ENCODE measurements around the gene PIGN.
"Not testable (repeated sequence)": the region's sequence is repeated elsewhere in the genome, so short reads cannot be mapped to it uniquely, and the experiment has no call there.

Gene PIGN

DNA sequence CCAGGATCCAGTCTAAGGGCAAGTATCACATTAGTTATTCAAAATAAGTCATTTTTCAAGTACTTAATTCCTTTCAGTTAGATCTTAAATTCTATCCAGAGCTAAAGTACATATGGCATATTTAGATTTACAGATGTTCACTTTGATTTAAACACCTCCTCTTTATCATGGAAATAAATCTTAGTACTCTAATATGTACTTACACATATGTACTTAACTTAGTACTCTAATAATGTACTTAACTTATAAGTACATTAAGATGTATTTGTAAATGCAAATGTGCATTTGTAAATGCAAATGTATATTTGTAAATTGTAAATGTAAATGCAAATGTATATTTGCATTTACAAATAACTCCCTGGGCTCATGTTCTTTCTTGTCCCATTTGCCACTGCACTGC lies 14.6 kb downstream of the PIGN start:
- H3K4me1 ChIP-seq (ENCODE audit: control insufficient read depth, insufficient read depth, low read length): no peaks in the 10 kb centered on the region
- no peaks in the 10 kb centered on the region for H3K9me3 ChIP-seq (ENCODE audit: control insufficient read depth, low read length)
- H3K27me3 ChIP-seq (ENCODE audit: control insufficient read depth, insufficient read depth, low read length): no peaks in the 10 kb centered on the region
- no peak overlapping the region for H3K9ac ChIP-seq (ENCODE audit: low read length)
- H3K4me3 ChIP-seq (ENCODE audit: low read length): no peak overlapping the region
- no peaks in the 10 kb centered on the region for H3K36me3 ChIP-seq (ENCODE audit: control insufficient read depth, insufficient read depth, low read length)

DNA sequence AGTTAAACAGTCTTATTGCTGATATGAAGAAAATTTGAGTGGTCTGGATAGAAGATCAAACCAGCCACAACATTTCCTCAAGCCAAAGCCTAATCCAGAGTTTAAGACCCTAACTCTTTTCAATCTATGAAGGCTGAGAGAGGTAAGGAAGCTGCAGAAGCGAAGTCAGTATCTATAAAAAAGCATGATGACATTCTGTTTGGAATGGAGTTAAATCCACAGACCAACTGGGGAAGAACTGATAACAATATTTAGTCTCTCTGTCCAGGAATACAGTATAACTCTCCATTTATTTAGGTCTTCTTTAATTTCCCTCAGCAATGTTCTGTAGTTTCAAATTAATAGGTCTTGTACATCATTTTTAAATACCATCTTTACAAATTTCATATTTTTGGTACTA lies 16.0 kb downstream of the PIGN start:
- no peak overlapping the region for H3K4me3 ChIP-seq (ENCODE audit: low read length)
- H3K4me1 ChIP-seq (ENCODE audit: control insufficient read depth, insufficient read depth, low read length): no peaks in the 10 kb centered on the region
- H3K36me3 ChIP-seq (ENCODE audit: control insufficient read depth, insufficient read depth, low read length): no peaks in the 10 kb centered on the region
- H3K27me3 ChIP-seq (ENCODE audit: control insufficient read depth, insufficient read depth, low read length): no peaks in the 10 kb centered on the region
- H3K9ac ChIP-seq (ENCODE audit: low read length): no peak overlapping the region
- H3K9me3 ChIP-seq (ENCODE audit: control insufficient read depth, low read length): no peaks in the 10 kb centered on the region

GRCh38 chr18:62166524-62166923 lies 20.3 kb downstream of the PIGN start:
- H3K36me3 ChIP-seq (ENCODE audit: control insufficient read depth, insufficient read depth, low read length); H3K9ac ChIP-seq (ENCODE audit: low read length); H3K27me3 ChIP-seq (ENCODE audit: control insufficient read depth, insufficient read depth, low read length); H3K4me1 ChIP-seq (ENCODE audit: control insufficient read depth, insufficient read depth, low read length); H3K9me3 ChIP-seq (ENCODE audit: control insufficient read depth, low read length); H3K4me3 ChIP-seq (ENCODE audit: low read length): not testable (repeated sequence)

DNA sequence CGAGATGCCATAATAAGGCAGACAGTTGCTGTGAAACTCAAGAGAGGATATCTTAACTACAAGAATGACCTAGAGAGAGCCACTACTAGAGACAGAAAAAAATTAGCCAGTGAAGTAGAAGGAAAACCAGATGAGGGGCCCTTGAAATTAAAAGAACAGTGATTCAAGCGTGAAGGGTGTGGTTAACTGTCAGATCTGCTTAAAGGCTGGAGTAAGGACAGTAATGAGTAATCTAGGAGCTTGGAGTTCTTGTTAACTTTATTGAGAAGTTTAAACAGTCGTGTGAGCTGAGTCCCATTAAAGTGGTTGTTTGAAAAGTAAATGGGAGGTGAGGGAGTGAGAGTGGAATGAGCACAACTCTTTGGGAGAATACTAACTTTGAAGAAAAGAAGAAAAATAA lies 21.3 kb downstream of the PIGN start:
- H3K27me3 ChIP-seq (ENCODE audit: control insufficient read depth, insufficient read depth, low read length): no peaks in the 10 kb centered on the region
- no peaks in the 10 kb centered on the region for H3K36me3 ChIP-seq (ENCODE audit: control insufficient read depth, insufficient read depth, low read length)
- H3K9ac ChIP-seq (ENCODE audit: low read length): no peak overlapping the region

DNA sequence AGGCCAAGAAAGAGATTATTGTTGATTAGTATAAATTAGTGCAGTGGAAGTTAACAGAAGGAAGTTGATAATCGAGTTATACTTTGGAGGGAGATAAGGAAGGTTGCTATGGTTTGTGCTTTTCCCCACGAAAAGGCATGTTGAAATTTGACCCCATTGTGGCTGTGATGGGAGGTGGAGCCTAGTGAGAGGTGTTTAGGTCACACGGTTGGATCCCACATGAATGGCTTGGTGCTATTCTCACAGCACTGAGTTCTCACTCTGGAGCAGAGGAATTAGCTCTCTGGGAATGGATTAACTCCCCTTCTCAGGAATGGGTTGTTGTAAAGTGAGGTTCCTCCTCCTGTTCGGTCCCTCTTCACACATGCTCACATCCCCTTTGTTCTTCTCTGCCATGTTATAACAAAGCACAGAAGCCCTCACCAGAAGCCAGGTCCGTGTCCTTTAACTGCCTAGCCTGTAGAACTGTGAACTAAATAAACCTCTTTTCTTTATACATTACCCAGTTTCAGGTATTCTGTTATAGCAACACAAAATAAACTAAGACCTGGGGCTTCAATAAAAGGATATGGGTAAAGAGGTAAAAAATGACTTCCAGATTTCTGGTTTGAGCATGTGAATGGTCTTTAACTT lies 21.9 kb downstream of the PIGN start:
- Histone ChIP-seq H3K4me3 (ENCODE audit: low read length) (no peak overlapping the region), H3K9ac (ENCODE audit: low read length) (no peak overlapping the region), H3K36me3 (ENCODE audit: control insufficient read depth, insufficient read depth, low read length) (no peaks in the 10 kb centered on the region), H3K4me1 (ENCODE audit: control insufficient read depth, insufficient read depth, low read length) (no peaks in the 10 kb centered on the region), H3K27me3 (ENCODE audit: control insufficient read depth, insufficient read depth, low read length) (no peaks in the 10 kb centered on the region), H3K9me3 (ENCODE audit: control insufficient read depth, low read length) (no peaks in the 10 kb centered on the region)

More for the DNA sequence above, 21.3 kb downstream of the PIGN start:
- no peaks in the 10 kb centered on the region for H3K4me1 ChIP-seq (ENCODE audit: control insufficient read depth, insufficient read depth, low read length)
- no peaks in the 10 kb centered on the region for H3K9me3 ChIP-seq (ENCODE audit: control insufficient read depth, low read length)
- H3K4me3 ChIP-seq (ENCODE audit: low read length): no peak overlapping the region

DNA sequence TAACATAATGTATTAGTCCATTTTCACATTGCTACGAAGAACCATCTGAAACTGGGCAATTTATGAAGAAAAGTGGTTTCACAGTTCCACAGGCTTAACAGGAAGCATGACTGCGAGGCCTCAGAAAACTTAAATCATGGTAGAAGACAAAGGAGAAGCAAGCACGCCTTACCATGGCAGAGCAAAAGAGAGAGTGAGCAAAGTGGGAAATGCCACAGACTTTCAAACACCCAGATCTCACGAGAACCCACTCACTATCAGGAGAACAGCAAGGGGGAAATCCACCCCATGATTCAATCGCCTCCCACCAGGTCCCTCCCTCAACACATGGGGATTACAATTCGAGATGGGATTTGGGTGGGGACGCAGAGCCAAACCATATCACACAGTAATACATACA lies 22.5 kb downstream of the PIGN start:
- Histone ChIP-seq H3K9ac (ENCODE audit: low read length) (no peak overlapping the region), H3K4me3 (ENCODE audit: low read length) (no peak overlapping the region), H3K36me3 (ENCODE audit: control insufficient read depth, insufficient read depth, low read length) (no peaks in the 10 kb centered on the region), H3K9me3 (ENCODE audit: control insufficient read depth, low read length) (no peaks in the 10 kb centered on the region), H3K27me3 (ENCODE audit: control insufficient read depth, insufficient read depth, low read length) (no peaks in the 10 kb centered on the region), H3K4me1 (ENCODE audit: control insufficient read depth, insufficient read depth, low read length) (no peaks in the 10 kb centered on the region)

- no peak overlapping the region for H3K9ac ChIP-seq (ENCODE audit: low read length)
- no peak overlapping the region for H3K4me3 ChIP-seq (ENCODE audit: low read length)
- H3K4me1 ChIP-seq (ENCODE audit: control insufficient read depth, insufficient read depth, low read length): no peaks in the 10 kb centered on the region
- no peaks in the 10 kb centered on the region for H3K27me3 ChIP-seq (ENCODE audit: control insufficient read depth, insufficient read depth, low read length)
- H3K9me3 ChIP-seq (ENCODE audit: control insufficient read depth, low read length): no peaks in the 10 kb centered on the region
- H3K36me3 ChIP-seq (ENCODE audit: control insufficient read depth, insufficient read depth, low read length): no peaks in the 10 kb centered on the region
These were observed 29.0 kb downstream of the PIGN start for GRCh38 chr18:62157843-62158242.

DNA sequence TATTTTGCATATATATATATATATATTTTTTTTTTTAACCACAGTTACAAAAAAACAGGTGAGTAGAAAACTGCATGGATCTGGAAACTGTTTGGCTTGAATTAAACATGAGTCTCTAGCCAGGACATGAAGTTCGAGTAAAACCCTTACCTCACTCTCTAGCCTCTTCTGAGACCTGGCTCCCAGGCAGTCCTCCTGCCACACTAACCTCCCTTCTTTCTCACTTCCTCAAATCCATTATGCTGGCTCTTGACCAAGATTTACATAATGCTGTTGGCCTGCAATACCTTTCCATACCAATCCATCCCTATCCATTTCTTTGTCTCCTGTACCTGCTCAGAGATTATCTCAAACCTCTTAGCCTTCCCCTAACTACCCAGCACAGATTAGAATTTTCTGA lies 34.0 kb downstream of the PIGN start:
- H3K9ac ChIP-seq (ENCODE audit: low read length): no peak overlapping the region

GRCh38 chr18:62151068-62151771 lies 35.6 kb downstream of the PIGN start:
- H3K9ac ChIP-seq (ENCODE audit: low read length): no peak overlapping the region
- H3K4me1 ChIP-seq (ENCODE audit: control insufficient read depth, insufficient read depth, low read length): no peaks in the 10 kb centered on the region
- no peaks in the 10 kb centered on the region for H3K9me3 ChIP-seq (ENCODE audit: control insufficient read depth, low read length)
- no peaks in the 10 kb centered on the region for H3K27me3 ChIP-seq (ENCODE audit: control insufficient read depth, insufficient read depth, low read length)
- no peaks in the 10 kb centered on the region for H3K36me3 ChIP-seq (ENCODE audit: control insufficient read depth, insufficient read depth, low read length)
- no peak overlapping the region for H3K4me3 ChIP-seq (ENCODE audit: low read length)

More for the DNA sequence above, 34.0 kb downstream of the PIGN start:
- H3K9me3 ChIP-seq (ENCODE audit: control insufficient read depth, low read length): no peaks in the 10 kb centered on the region
- H3K4me1 ChIP-seq (ENCODE audit: control insufficient read depth, insufficient read depth, low read length): no peaks in the 10 kb centered on the region
- no peaks in the 10 kb centered on the region for H3K27me3 ChIP-seq (ENCODE audit: control insufficient read depth, insufficient read depth, low read length)
- H3K36me3 ChIP-seq (ENCODE audit: control insufficient read depth, insufficient read depth, low read length): no peaks in the 10 kb centered on the region
- no peak overlapping the region for H3K4me3 ChIP-seq (ENCODE audit: low read length)

DNA sequence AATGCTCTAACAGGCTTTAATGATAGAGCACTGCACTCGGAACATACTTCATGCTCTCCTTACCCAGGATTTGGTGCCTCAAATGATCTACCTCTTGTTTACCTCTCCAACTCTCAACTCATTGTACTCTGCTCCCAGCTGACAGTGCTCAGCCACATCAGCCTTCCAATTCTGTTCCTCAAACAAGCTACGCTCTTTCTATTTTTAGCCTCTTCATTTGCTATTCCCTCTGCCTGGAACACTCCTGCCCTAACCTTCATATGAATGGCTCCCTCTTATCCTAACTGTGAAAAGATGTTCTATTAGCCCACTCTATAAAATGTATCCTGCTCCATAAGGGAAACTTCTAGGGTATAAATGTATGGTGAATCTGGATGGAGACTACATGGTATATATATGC lies 42.5 kb downstream of the PIGN start:
- H3K4me1 ChIP-seq (ENCODE audit: control insufficient read depth, insufficient read depth, low read length): no peaks in the 10 kb centered on the region
- H3K27me3 ChIP-seq (ENCODE audit: control insufficient read depth, insufficient read depth, low read length): no peaks in the 10 kb centered on the region
- H3K9ac ChIP-seq (ENCODE audit: low read length): no peak overlapping the region
- H3K36me3 ChIP-seq (ENCODE audit: control insufficient read depth, insufficient read depth, low read length): no peaks in the 10 kb centered on the region
- no peak overlapping the region for H3K4me3 ChIP-seq (ENCODE audit: low read length)
- no peaks in the 10 kb centered on the region for H3K9me3 ChIP-seq (ENCODE audit: control insufficient read depth, low read length)

GRCh38 chr18:62140259-62140658 lies 46.6 kb downstream of the PIGN start:
- Histone ChIP-seq H3K9me3 (ENCODE audit: control insufficient read depth, low read length) (no peaks in the 10 kb centered on the region), H3K27me3 (ENCODE audit: control insufficient read depth, insufficient read depth, low read length) (no peaks in the 10 kb centered on the region), H3K4me1 (ENCODE audit: control insufficient read depth, insufficient read depth, low read length) (no peaks in the 10 kb centered on the region), H3K9ac (ENCODE audit: low read length) (no peak overlapping the region), H3K36me3 (ENCODE audit: control insufficient read depth, insufficient read depth, low read length) (no peaks in the 10 kb centered on the region), H3K4me3 (ENCODE audit: low read length) (no peak overlapping the region)

DNA sequence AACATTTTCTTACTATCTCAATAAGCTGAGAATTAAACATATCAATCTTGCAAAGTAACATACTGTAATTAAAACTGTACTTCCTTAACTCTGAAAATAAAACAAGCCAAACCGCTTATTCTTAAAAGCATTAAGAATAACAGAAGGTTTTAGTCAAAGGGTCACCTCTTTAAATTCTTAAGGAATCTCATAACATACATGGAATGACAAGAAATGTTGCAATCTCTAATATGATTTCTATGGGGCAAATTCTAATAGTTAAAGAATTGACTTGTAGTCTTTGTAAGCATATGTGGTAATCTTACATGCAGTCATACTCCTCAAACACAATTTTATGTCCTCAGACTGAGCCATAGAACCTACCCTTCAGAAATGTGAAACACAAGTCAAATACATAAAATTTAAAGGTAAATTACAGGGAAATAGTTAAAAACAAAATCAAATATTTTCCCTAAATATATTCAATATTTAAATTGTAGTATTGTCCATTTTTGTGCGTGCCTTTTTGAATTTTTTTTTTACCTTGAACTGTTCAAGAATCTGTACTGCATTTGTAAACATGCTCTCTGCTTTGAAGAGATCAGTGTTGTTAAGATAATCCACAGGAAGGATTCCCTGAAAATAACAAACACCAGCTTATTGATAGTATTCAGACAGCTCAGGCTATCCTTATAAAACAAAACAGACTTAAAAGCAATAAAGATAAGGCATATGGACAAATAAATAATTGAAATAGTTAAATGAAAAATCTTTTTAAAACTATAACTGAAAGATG lies 48.2 kb downstream of the PIGN start:
- no peaks in the 10 kb centered on the region for H3K36me3 ChIP-seq (ENCODE audit: control insufficient read depth, insufficient read depth, low read length)
- no peak overlapping the region for H3K9ac ChIP-seq (ENCODE audit: low read length)
- H3K4me3 ChIP-seq (ENCODE audit: low read length): no peak overlapping the region

More for the DNA sequence above, 48.2 kb downstream of the PIGN start:
- Histone ChIP-seq H3K4me1 (ENCODE audit: control insufficient read depth, insufficient read depth, low read length) (no peaks in the 10 kb centered on the region), H3K9me3 (ENCODE audit: control insufficient read depth, low read length) (no peaks in the 10 kb centered on the region), H3K27me3 (ENCODE audit: control insufficient read depth, insufficient read depth, low read length) (no peaks in the 10 kb centered on the region)

Data from mucosa of stomach (tissue), 1 donor.